ENCODE measurements around the gene LRFN4.

LRFN4 gene

DNA sequence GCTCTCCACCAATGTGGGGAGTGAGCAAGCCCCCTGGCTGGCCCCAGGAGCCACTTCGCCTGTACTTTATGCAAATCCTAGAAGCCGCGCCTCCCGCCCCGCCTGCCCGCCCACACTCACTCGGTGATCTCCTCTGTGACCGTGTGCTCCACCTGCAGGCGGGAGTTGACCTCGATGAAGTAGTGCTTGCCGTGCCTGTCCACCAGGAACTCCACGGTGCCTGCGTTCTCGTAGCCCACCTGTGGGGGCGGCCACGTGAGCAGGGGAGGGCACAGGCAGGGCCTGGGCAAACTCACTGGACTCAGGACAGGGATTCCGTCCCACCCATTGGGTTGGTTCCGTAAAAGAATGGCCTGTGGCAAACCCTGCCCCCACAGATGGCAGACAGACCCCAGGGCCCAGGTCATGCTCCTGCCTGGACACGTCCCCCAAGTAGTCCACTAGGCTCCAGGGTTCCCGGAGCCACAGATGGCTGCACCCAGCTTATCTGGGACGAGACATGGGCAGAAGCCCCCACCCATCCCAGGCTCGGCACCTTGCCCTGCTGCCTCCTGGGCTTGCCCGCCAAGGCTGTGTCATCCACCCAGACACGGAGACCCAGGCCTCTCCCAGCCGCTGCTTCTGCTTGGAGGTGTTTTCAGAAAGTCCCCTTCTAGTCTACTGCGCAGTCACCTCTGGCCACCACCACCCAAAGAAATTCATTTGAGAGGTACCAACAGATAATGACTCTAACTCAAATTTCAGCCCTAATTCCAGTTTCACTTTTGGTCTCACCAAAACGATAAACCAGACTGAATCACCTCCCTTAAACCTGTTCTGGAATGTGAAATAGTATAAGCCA, 12.1 kb downstream of the LRFN4 start:
- DNase-seq (ENCODE audit: insufficient read length, low spot score) (peak; percentile 94), FAIRE-seq (peak; percentile 99)

DNA sequence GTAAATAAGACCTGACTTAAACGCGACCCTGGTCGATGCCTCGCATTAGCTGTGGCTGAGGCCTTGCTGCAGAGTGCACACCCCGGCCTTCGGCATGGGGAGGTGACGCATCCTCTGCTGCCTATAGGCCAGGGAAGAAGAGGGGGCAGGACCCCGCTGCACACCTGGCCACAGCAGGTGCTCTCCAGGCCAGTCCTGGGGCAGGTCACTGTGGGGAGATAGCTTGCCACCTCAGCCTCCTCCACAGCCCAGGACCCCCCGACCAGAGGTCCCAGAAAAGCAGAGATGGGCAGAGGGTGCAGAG, 12.7 kb downstream of the LRFN4 start:
- DNase-seq (ENCODE audit: insufficient read length, low spot score) = no peak
- FAIRE-seq = no peak

DNA sequence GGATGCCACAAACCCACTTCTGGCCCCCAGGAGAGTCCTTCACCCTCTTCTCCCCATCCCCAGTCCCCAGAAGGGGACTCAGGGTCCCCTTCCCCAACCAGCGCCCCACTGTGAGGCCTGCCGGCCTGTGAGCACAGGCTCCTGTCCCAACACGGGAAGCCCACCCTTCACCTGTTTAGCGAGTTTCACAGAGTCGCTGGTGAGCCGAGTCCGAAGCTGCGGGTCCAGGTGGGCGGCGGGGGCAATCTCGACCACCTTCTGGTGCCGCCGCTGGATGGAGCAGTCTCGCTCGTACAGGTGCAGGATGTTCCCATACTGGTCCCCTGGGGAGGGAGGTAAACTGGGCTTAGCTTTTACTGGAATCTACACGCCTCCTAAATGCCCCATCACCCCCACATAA, 13.3 kb downstream of the LRFN4 start:
- DNase-seq (ENCODE audit: insufficient read length, low spot score) (no peak), FAIRE-seq (no peak)

DNA sequence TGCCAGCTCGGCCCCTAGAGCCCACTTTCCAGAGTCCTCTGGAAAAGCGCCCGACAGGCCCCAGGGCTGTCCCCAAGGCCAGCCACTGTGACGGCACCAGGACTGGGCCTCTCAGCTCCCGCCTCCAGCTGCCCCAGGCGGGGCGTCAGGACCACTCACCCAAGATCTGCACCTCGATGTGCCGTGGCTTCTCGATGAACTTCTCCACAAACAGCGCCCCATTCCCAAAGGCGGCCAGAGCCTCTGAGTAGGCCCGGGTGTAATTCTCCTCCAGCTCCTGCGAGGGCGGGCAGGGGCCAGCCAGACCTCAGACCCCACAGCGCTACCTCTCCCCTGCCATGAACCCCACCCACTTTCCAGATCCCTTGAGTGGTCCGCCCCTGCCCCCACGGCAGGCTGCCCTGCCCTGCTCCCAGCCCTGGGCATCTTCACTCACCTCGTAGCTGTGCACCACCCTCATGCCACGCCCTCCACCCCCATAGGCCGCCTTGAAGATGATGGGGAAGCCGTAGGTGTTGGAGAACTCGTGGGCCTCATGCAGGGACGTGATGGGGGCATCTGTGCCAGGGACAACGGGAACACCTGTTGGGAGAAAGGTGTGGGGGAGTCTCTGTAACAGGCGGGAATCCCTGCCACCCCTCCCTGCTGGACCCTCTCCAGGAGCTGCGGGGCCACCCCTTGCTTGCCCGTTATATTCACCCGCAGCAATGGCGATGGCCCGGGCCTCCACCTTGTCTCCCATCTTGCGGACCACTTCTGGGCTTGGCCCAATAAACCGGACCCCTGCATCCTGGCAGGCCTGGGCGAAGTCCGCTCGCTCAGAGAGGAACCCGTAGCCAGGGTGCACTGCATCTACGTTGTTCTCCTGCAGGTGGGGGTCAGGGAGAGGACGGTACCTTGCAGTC, 14.0 kb downstream of the LRFN4 start:
- FAIRE-seq = no peak
- DNase-seq (ENCODE audit: insufficient read length, low spot score) = no peak

DNA sequence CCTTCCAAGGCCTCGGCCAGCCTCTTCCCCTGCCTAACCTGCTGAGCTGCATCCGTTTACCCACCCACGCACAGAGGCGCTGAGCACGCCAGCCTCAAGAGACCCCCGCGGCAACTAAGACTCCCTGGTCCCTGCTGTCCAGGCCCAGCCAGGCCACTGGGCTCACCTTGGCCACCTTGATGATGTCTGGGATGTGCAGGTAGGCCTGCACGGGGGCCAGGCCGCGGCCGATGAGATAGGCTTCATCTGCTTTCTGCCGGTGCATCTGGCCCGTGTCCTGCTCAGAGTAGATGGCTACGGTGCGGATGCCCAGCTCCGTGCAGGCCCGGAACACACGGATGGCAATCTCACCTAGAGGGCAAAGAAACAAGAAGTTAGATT, 14.6 kb downstream of the LRFN4 start:
- FAIRE-seq (no peak), DNase-seq (ENCODE audit: insufficient read length, low spot score) (no peak)

DNA sequence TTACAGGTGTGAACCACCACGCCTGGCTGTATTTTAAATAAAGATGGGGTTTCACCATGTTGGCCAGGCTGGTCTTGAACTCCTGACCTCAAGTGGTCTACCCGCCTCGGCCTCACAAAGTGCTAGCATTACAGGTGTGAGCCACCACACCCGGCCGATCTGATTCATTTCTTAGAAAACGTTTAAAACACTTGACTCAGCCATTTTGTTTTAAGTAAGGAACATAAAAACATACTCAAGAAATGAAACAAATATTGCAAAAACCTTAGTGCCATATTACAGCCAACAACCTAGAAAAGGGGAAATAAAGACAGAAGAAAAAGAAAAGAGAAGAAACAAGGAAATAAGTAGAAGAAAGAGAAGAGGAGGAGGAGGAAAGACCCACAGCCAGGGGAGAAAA, 17.4 kb downstream of the LRFN4 start:
- no peak for DNase-seq (ENCODE audit: insufficient read length, low spot score)
- FAIRE-seq = no peak

DNA sequence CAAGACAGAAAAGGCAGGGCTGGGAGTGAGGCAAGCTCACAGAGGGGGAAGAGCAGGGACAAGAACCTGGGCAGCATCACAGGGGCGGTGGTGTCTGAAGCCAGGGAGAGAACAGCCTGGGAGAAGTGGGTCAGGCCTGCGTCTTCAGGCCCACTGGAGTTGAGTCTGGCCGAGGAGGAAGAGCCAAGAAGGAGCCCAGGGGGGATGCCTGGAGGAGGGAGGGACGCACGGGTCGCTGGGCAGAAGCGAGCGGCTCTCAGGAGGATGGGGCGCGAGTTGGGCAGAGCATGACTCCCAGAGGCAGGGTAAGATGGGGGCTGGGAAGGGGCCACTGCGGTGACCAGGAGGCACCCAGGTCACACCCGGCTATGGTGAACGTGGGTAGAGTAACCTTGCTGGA, 18.5 kb downstream of the LRFN4 start:
- DNase-seq (ENCODE audit: insufficient read length, low spot score) (no peak), FAIRE-seq (no peak)

DNA sequence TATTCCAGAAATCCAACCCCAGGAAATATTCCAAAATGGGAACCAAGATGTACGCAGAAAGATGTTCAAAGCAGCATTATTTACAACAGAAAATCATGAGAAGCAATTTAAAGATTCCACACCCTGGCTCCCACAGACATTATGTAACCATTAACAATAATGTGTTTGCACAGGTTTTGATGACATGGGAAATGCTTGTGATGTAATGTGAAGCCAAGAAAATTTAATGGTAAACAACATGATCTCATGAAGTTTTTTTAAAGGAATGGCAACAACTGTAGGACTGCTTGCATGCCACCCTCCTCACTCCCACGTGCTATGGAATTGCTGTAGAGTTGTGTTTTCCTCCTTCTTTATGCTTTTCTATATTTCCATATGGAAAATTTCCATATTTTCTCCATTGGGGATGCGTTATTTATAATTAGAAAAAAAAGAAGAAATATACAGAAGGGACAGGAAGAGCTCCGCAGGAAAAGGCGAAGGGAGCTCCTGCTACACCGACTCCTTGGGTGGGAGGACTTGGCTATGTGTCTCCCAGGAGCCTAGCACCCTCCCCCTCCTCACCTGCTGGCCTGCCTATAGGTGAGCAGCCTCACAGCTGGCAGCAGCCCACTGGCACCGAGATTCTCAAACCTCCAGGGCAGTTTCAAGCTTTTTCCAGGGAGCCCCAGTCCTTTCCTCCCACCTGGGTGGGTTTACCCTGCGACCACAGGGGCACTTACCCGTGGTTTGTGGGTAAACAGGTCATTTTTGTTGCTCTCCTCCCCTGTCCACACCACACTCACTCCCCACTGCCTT, 20.9 kb downstream of the LRFN4 start:
- FAIRE-seq (no peak), DNase-seq (ENCODE audit: insufficient read length, low spot score) (no peak)

DNA sequence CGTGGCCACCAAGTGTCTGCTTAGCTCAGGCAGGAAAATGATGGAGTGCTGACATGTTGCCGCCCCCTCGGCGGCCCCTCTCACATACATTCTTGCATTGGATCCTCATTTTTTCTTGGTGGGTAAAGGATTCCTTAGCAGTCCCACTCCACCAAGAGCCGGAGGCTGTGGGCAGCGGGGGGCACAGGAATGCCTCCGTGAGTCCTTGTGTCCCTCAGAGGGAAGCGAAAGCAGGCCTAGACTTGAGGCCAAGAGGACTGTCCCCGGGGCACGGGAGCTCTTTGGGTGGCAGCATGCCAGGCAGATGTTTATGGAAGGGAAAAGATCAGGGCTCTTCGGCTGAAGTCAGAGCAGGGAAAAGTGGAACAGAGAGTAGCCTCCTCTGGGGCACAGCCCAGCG, 21.6 kb downstream of the LRFN4 start:
- no peak for FAIRE-seq
- no peak for DNase-seq (ENCODE audit: insufficient read length, low spot score)

DNA sequence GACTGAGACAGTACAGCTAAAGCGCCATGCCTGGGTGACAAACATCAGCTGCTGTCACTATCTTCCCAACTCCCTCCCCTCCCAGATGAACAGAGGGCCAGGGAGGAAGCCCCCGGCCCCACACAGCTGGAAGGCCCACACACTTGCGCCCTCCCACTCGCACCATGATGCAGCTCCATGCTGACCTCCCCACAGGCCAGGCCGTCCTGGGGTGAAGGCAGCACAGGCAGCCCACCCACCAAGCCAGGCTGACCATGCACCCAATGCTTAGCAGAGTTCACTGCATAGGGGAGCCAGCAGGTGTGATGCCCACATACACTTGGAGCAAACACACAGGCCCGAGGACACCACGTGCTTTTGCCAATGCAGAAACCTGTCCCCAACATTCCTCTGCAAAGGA, 22.1 kb downstream of the LRFN4 start:
- DNase-seq (ENCODE audit: insufficient read length, low spot score) (no peak), FAIRE-seq (no peak)

DNA sequence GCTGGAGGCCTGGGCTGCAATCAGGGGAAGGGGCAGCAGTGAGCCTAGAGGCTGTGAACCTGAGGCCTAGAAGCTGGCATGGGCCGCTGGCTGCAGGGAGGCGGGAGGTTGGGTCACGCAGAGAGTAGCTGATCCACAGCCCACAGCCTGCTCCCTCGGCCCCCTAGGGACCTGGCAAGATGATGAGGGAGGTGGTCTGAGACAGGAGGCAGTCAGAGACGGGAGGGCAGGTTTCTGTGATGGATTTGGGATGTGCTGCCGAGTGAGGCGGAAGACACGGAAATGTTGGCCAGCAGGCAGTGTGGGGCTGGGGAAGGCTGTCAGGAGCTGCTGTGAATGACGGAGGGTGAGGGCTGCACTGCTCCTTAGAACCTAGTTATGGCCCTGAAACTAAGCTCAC, 22.7 kb downstream of the LRFN4 start:
- FAIRE-seq (no peak), DNase-seq (ENCODE audit: insufficient read length, low spot score) (no peak)

DNA sequence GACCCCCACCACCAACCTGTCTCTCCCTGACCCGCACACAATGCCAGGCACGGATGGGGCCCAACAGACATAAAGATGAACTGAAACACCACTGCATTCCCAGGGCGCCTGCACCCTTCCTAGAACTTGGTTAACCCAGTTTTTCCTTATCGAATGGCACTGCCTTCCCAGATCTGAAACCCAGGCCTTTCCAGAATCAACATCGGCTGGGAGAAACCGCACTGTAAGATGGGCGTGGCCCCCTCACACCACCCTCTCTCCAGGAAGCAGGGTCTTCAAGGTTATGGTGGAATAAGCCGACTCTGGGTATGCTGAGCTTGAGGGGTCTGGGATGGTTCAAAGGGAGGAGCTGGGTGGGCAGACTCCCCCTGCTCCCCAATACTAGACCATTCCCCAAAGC, 23.1 kb downstream of the LRFN4 start:
- FAIRE-seq (no peak), DNase-seq (ENCODE audit: insufficient read length, low spot score) (no peak)

DNA sequence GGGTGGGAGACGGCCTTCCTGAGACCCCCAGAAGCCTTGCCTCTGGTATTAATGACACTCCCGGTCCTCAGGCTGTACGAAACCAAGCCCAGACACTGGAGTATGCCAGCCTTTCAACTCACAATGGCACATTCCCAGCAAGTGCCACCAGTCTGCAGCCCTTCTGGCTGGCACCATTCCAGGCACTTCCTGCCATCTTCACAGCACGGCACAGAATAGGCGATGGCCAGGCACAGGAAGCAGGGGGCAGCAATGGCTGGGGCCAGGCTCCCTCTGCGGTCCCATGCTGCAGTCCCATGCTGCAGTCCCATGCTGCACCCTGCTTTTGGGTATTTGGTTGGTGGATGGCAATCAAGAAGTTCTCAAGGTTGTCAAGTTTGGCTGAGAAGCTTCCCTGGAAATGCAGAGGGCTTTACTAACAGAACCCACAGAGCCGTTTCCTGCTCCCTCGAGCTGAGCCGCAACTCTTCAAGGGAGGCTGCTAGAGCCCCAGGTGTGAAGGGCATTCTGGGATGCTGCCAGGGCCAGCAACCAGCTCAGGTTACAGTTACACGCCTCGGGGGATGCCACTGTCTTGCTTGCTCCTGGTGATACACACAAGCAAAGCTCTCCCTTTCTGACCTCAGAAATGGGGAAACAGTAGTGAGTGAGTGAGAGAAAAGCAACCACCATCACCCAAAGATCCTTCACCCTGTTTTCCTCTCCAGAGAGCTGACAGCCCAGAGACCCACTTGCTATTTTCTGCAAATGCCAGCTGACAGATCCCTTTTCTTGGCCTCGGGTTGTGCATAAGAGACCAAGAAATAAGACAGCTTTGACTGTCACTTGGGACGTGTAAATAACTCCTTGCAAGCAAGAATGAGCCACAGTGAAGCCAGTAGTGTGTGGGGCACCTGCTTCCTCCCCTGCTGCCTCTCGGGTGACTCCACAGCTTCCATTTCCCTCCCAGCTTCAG, 23.9 kb downstream of the LRFN4 start:
- DNase-seq (ENCODE audit: insufficient read length, low spot score) = no peak
- no peak for FAIRE-seq

DNA sequence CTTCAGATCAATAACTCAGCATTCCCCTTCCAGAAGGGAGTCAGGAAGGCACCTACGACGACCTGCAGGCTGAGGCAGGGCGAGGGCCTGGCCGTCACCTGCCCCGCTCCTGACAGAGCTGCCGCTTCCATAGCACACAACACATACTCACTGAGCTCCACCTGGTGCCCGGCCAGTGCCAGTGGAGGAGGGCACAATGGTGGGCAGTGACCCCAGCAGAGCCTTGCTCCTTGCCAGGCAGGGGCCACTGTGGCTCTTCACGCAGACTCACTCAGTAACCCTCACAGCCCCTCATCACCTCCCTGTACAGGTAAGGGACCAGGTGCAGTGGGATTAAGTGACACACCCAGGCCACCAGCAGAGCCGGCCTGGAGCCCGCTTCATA, 24.6 kb downstream of the LRFN4 start:
- FAIRE-seq (no peak), DNase-seq (ENCODE audit: insufficient read length, low spot score) (no peak)

DNA sequence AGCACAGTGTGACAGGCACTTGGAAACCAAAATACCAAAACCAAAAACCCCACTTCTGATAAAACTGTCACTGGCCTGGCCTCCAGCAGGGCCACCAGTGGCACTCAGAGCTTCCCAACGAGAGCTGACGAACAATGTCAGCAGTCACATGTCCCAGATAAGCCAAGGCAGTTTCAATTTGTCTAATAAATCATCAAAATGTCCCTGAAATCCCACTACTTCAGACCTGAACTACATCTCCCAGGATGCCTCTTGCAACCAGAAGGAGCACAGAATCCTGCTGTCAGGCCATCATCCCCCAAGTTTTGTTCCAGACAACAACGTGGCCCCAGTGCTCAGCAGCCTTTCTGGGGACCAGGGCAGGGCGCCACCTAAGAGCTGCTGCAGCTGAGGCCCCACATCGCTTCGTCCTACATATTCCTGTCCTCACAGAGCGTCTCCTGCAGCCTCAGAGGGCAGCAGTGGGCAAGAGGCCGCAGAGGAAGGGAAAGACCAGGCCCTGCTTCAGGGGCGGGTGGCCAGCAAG, 25.1 kb downstream of the LRFN4 start:
- DNase-seq (ENCODE audit: insufficient read length, low spot score) = no peak
- no peak for FAIRE-seq

DNA sequence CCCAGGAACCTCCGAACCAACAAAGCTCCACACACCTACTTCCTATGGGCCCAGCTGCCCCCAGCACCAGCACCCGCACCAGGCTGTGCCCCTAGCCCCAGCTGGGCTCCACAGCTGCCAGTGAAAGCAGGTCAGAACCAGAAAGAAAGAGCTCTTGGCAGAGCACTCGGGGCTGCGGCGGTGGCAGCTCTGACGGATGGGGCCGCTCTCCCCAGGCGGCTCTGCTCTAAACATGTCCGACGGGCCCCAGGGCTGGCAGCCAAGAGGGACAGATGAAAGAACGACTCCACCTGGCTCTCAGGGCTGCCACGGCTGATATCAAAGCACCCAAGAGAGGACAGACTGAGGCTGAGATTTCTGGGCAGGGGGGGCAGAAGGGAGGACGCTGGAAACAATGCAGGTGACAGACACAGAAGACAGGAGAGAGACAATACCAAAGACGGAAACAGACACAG, 25.7 kb downstream of the LRFN4 start:
- DNase-seq (ENCODE audit: insufficient read length, low spot score) (no peak), FAIRE-seq (no peak)

DNA sequence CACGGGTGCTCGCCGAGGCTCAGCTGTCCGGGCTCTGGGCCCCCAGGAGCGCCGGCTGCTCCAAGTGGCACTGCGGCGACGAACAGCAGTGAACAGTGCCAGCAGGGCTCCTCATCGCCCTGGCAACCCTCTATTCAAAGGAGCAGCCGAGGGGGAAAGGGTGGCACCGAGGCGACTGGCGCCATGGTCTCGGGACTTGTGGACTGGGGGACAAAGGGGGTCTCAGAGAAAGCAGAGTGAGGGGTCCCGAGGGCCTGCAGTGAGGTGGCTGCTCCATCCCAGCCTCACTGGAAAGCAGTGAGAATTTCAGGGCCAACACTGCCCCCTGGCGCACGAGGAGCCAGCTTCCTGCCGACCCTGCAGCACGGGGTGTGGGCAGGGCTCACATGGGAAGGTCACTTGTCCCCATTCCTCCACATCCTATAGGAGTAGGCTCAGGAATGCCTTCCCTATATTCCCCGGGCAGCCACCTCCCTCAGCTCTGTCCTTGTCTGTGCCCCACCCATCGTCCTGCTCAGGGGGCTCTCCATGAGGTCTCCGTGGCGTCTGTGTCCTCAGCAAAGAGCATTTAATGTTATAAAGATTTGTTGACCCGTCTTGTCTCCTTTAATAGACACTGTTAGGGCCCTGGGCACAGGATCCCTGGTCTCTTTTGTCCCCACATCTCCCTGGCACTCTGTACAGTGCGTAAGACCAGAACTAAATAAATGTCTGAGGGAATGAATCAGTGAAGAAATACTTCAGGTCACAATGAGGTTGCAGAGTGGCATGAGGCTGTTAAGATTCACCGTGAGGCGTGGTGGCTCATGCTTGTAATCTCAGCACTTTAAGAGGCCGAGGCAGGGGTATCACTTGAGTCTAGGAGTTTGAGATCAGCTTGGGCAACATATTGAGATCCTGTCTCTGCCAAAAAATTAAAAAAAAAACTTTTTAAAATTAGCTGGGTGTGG, 26.4 kb downstream of the LRFN4 start:
- FAIRE-seq (peak; percentile 76), DNase-seq (ENCODE audit: insufficient read length, low spot score) (peak; percentile 48)

DNA sequence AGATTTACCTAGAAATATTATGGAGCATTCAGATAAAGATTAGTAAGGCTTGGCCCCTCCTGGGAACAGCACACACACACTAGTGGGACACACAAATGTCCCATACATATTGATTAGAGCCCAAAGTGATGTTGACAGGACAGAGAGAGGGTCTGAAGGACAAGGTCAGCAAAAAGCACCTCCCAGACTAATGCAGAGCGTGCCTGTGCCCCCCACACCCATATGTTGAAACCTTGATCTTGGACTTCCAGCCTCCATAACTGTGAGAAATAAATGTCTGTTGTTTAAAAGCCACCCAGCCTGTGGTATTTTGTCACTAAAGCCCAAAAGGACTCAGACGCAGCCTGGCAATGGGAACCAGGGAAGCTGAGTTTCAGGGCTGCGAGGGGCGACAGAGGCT, 27.6 kb downstream of the LRFN4 start:
- FAIRE-seq (no peak), DNase-seq (ENCODE audit: insufficient read length, low spot score) (no peak)

DNA sequence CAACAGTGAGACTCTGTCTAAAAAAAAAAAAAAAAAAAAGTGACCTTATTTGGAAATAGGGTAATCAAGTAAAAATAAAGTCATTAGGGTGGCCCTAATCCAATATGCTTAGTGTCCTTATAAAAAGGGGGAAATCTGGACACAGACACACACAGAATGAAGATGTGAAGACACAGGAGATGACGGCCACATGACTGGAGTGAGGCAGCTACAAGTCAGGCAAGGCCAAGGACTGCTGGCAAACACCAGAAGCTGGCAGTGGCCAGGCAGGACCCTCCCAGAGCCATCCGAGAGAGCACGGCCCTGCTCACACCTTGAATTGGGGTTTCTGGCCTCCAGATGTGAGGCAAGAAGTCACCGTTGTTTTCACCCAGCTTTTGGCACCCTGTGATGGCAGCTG, 28.6 kb downstream of the LRFN4 start:
- FAIRE-seq (no peak), DNase-seq (ENCODE audit: insufficient read length, low spot score) (no peak)

Measured in GM19239 (cell line).